GM21786 (cell line): ENCODE measurements around the gene SP5.
"Not testable (repeated sequence)": the region's sequence is repeated elsewhere in the genome, so short reads cannot be mapped to it uniquely, and the experiment has no call there.

ENCODE experiments used
- ATAC-seq: cut with Tn5 transposase; IDR thresholded peaks from one replicate; pipeline ENCODE4 v1.9.1; 2021; ENCODE audit not compliant: unreplicated experiment

Gene SP5

DNA sequence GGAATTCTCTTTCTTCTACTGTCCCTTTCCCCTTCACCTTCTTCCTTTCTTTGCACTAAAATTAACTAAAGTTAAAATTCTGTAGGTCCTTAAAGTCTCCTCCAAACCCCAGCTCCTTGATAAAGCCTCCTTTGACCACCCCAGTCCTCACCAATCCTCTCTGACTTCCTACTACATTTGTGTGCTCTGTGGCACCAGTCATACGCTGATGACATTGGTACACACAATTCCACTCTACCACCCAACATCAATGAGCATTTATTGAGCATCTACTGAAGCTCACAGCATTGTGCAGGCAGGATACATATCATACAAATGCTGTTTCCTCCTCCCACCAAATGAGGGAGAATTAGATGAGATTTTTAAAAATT is 4.5 kb upstream of the SP5 start:
- no peak for ATAC-seq

- ATAC-seq = no peak
Observed at GRCh38 chr2:170711196-170711773, 3.9 kb upstream of the SP5 start.

DNA sequence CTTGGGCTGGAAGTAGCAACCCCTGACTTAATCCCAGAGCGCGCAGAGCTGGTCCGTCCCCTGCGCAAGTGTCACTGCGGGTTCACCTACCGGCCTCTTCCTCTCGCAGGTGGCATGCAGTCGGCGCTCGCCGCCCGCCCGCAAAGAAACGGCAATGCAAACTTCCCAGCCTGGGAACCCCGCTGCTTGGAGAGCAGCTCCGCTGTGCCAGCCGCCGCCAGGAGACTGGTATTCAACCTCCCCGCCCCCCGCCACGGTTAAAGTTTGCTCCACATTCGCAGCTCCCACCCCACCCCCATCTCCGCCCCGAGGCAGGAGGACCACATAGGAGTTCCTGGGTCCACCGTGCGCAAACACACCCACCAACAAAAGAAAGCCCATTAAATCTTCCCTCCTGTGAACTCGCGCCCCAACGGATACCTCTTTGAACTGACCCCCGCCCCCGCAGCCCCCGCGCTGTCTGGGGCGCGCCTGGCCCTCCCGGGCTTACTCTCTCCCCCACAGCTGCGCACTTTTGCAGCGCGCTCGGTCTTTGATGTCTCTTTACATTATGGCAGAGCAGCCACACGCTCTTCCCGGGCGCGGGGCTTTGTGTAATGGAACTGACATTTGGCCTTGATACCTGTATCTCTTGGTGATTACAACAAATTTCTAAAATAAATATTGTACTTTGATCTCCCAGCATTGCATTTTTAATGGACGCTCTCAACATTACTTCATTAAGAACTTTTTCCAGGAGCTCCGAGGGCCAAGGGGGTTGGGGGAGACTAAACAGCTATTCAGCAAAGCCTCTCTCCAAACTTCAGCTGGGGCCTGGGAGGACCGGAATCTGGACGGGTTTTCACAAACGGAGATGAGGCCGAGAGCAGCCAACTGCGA is 3.1 kb upstream of the SP5 start:
- ATAC-seq = no peak

DNA sequence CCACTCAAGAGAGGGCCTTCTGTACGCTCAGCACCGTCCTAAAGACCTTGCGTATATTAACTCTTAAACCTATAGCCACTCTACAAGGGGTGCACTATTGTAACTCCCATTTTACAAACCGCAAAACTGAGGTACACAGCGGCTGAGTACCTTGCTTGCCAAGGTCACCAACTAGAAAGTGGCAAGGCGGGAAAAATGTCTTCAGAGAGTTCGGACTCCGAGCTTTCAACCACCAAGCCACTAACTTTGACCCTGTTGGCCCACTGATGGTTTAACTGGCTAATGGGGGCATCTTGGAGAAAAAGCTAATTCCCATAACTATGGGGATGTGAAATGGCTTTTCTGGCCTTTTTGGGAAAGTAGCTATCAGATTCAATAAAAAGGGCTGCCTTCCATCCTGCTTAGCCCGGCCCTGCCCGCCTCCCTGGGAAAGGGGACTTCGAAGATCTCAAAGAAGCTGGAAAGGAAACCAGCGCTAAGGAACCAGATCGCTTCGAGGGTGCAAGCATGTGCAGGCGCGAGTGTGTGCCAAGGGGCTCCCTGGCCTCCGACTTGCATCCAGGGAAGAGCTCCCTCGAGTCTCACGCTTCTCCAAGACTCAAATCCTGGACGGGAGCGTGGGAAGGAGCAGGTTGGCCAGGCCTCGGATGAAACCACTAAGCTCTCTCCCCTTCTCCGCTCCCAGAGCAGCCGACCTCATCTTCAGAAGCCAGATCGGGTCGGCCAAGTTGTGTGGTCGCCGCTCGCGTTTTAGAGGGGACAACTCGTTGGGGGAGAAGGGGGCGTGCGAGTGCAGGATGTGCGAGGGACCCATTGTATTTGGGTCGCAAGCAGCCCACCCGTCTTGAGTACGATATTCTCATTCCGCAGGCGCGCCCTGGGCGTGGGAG is 2.2 kb upstream of the SP5 start:
- no peak for ATAC-seq

DNA sequence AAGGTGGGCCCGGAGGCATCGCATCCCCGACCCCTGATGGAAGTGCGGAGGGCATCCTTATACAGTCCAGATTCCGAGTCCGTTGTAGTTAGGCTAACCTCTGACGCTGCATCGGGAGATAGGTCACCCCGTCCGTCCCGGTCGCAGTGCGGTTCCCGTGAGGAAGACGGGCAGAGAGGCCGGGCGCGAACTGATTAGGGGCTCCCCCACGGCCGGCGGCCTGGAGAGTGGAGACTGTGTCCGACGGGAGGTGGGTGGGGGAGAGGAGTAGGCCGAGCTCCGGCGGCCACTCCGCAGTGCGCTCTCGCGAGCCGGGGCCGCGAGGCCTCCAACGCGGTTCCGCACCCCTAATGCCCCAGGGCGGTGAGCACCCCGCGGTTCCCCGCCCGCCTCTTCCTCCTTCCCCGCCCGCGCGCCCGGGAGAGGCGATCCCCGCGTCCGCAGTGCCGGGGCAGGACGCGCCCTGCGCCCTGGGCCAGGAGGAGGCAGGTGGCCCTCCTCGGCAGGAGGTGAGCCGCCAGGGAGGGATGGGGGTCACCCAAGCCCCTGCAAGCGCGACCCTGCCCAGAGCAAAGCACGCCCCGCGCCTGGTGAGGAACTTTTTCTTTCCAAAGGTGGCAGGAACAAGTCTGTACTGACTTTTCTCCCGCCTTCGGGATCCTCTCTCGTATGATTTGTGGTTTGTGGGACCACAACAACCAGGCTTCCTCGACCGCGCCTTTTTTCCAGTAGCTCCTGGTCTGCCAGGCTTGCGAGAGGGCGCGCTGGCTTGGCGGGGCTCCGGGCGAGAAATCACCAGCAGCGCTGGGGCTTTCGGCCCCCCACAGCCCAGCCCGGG is 1.4 kb upstream of the SP5 start:
- ATAC-seq = no peak

- no peak for ATAC-seq
Observed at GRCh38 chr2:170714381-170715061, 616 bp upstream of the SP5 start.

- no peak for ATAC-seq
Observed at GRCh38 chr2:170715932-170716777, 1.0 kb downstream of the SP5 start.

DNA sequence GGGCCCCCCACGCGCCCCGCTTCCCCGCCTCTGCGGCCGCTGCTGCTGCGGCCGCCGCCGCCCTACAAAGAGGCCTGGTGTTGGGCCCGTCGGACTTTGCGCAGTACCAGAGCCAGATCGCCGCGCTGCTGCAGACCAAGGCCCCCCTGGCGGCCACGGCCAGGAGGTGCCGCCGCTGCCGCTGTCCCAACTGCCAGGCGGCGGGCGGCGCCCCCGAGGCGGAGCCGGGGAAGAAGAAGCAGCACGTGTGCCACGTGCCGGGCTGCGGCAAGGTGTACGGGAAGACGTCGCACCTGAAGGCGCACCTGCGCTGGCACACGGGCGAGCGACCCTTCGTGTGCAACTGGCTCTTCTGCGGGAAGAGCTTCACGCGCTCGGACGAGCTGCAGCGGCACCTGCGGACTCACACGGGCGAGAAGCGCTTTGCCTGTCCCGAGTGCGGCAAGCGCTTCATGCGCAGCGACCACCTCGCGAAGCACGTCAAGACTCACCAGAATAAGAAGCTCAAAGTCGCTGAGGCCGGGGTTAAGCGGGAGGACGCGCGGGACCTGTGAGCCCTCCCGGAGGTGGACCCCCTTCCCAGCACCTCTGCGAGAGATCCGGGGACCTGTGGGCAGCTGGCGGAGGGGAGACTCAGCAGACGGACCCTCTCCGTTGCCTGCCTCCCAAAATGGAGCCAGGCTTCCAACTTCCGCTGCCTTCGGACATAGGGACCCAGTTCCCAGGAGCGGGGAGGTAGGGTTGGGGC is 1.9 kb downstream of the SP5 start:
- ATAC-seq = no peak

GRCh38 chr2:170717599-170717963 is 2.4 kb downstream of the SP5 start:
- no peak for ATAC-seq

DNA sequence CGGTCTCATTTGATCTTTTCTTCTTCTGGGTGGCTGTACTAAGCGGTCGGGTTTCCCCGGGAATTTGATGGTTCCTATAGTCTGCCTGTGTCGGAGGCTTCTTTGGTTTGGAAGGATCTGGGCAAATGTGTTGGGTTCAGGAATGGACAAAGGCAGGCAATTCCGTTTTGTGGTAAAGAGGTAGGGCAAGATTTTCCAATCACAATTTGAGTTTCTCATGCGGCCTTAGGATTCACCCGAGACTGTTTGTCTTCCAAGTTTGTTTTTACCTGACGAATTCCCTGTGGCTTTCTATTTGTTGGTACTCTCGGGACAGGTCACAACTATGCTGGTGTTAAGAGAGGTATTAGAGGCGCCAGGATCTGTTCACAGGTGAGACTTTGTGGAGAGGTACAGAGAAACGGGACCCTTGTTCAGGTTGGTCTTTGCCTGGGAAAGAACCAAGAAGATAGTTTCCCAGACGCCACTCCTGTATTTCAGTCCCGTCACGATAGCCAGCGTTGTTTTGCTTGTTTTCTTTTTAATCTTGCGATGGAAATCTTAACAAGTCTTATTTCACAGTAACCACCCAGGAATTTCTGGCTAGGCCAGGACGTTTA is 3.0 kb downstream of the SP5 start:
- ATAC-seq = no peak

DNA sequence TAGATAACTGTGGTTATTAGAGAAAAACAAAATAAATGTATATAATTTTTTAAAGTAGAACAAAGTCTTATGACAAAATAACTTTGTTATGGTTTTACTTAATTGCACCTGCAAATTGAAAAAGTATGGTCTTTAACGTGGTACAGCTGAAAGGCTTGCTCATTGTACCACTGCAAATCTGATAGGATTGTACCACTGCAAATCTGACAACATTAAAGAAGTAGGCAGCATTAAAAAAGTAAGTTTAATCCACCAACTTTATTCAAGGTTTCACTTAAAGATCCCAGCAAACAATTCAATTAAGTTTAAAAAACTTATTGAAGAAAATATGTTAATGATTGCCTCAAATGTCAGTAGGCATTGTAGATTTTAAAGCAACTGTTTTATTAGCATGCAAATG is 4.7 kb downstream of the SP5 start:
- ATAC-seq = no peak

DNA sequence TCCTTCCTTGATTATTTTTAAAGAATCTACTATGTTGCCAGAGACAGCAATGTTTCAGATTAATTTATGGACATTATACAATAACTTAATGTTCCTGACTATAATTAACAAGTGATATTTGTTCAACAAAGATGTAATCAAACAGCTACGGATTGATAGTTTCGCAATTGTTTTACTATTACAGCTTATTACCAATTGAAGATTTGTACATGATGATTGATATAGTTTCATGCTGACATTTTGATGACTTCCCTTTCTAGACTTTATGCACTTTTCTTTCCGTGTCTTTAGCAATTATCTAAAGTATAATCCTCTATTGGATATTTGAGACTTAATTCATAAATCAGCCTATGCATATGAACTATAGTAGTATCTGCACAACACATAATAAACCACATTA is 6.5 kb downstream of the SP5 start:
- ATAC-seq = no peak

GRCh38 chr2:170722301-170722700 is 7.2 kb downstream of the SP5 start:
- ATAC-seq = no peak

DNA sequence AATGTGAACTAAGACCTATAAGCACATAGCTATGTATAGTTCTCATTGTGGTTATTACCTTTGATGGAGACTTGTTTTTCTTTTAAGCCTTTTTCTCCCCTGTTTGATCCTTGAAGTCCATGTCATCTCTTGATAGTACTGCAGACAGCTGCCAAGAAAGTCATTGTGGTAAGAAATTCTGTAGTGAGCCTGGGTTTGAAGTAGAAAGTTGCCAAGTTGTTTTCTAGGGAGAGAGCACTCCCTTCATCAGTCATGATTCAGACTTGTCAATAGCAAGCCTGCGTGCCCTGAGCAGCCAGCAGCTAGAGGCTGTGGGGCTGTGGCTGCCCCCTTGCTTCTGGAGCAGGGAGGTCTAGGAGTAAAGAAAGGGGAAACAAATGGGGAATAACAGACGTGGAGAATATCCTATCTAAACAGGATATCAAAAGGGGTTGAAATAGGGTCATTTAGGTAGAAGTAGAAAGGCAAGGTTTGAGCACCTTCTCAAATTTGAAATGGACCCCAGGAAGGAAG is 8.4 kb downstream of the SP5 start:
- no peak for ATAC-seq

GRCh38 chr2:170733798-170734600 is 18.9 kb downstream of the SP5 start:
- no peak for ATAC-seq

GRCh38 chr2:170734601-170735000 is 19.5 kb downstream of the SP5 start:
- ATAC-seq = not testable (repeated sequence)

GRCh38 chr2:170736628-170737027 is 21.5 kb downstream of the SP5 start:
- ATAC-seq = no peak
